Panc1 (cell line): Measurements from ENCODE around the gene WDR1.

Source experiments
- CTCF ChIP-seq: fragments of 450-650 bp; IDR thresholded peaks from 2 replicates; pipeline ENCODE4 v1.5.1; 2017; ENCODE audit warnings: mild to moderate bottlenecking
- POLR2AphosphoS5 ChIP-seq: IDR thresholded peaks from 2 replicates; pipeline ENCODE4 v1.6.1; 2012; ENCODE audit warnings: mild to moderate bottlenecking, low read depth, low read length, moderate library complexity

GRCh38 chr4:10053635-10054453 lies 62.8 kb downstream of the WDR1 start:
- TF ChIP-seq CTCF (no peak), POLR2AphosphoS5 (no peak)
